Left ventricle myocardium inferior (tissue), 1 donor: Measurements from ENCODE around the gene USP36. TPM values are rescaled to one million over a fixed set of nuclear protein-coding genes. Genes with fewer than 3 reads are reported as not detected.
A peak's percentile ranks its signal among the peaks of the same experiment; 100 is the strongest.

ENCODE experiments used
- DNase-seq: peaks from one replicate; pipeline ENCODE4 v3.0.0-alpha.2; 2020
- H3K27ac ChIP-seq: fragments of 200-600 bp; replicated peaks from 2 replicates; pipeline ENCODE4 v1.8.0; 2021
- H3K27me3 ChIP-seq: fragments of 200-600 bp; 2 replicates; pipeline ENCODE4 v1.8.0; 2021; ENCODE audit warnings: low read depth
- H3K36me3 ChIP-seq: fragments of 200-600 bp; 2 replicates; pipeline ENCODE4 v1.8.0; 2021
- H3K4me1 ChIP-seq: fragments of 200-600 bp; 2 replicates; pipeline ENCODE4 v1.8.0; 2021
- H3K4me3 ChIP-seq: fragments of 200-600 bp; 2 replicates; pipeline ENCODE4 v1.8.0; 2021; ENCODE audit warnings: mild to moderate bottlenecking, moderate library complexity
- H3K9me3 ChIP-seq: fragments of 200-600 bp; replicated peaks from 2 replicates; pipeline ENCODE4 v1.8.0; 2021
- CTCF ChIP-seq: fragments of 200-600 bp; IDR thresholded peaks from 2 replicates; pipeline ENCODE4 v1.8.0; 2021; ENCODE audit warnings: antibody characterized with exemption, mild to moderate bottlenecking, borderline replicate concordance
- intact Hi-C: fragments of 100-400 bp; cut with micrococcal nuclease; formaldehyde crosslinking; loops from one replicate; pipeline ENCODE4 v1.11.0; 2022
- total RNA-seq: library from RNA; stranded (reverse); fragmentation: NEBNext Ultra II Directional; extraction: Animal tissue kit (Norgen Biotek cat#: 25700); gene quantifications from one replicate; pipeline ENCODE4 v1.2.1, GENCODE V29; 2021
- donor health status: DM: no; HTN: yes; CAD: no; lungs with severe emphysema.

Gene USP36
- total RNA-seq, 1 donor from 2014 or later, result 19.4 TPM

GRCh38 chr17:78767806-78768205, 72.8 kb downstream of the USP36 start:
- no peak overlapping the region for H3K4me3 ChIP-seq
- DNase-seq, result no peak
- peak overlapping the region; percentile 10 for H3K27ac ChIP-seq
- no peaks in the 10 kb centered on the region for H3K9me3 ChIP-seq
- no peaks in the 10 kb centered on the region for H3K36me3 ChIP-seq
- H3K27me3 ChIP-seq, result no peaks in the 10 kb centered on the region
- H3K4me1 ChIP-seq, result peaks cover 81% of the 10 kb centered on the region
- intact Hi-C loops, result no loop called here
- no peak for TF ChIP-seq CTCF

- no peak for DNase-seq
- no peaks in the 10 kb centered on the region for H3K36me3 ChIP-seq
- H3K27ac ChIP-seq, result no peak overlapping the region
- no peak overlapping the region for H3K4me3 ChIP-seq
- intact Hi-C loops, result no loop called here
- TF ChIP-seq CTCF, result no peak
- no peaks in the 10 kb centered on the region for H3K27me3 ChIP-seq
- H3K4me1 ChIP-seq, result peaks cover 81% of the 10 kb centered on the region
- no peaks in the 10 kb centered on the region for H3K9me3 ChIP-seq
These were observed 73.8 kb downstream of the USP36 start for GRCh38 chr17:78766743-78767294.

GRCh38 chr17:78766225-78766624, 74.4 kb downstream of the USP36 start:
- H3K4me1 ChIP-seq, result peaks cover 79% of the 10 kb centered on the region
- DNase-seq, result no peak
- no peak overlapping the region for H3K27ac ChIP-seq
- no peak for TF ChIP-seq CTCF
- no peak overlapping the region for H3K4me3 ChIP-seq
- no peaks in the 10 kb centered on the region for H3K36me3 ChIP-seq
- no peaks in the 10 kb centered on the region for H3K9me3 ChIP-seq
- no peaks in the 10 kb centered on the region for H3K27me3 ChIP-seq
- intact Hi-C loops, result no loop called here

- intact Hi-C loops, result no loop called here
- H3K4me1 ChIP-seq, result peaks cover 83% of the 10 kb centered on the region
- TF ChIP-seq CTCF, result no peak
- no peaks in the 10 kb centered on the region for H3K27me3 ChIP-seq
- H3K27ac ChIP-seq, result no peak overlapping the region
- H3K4me3 ChIP-seq, result no peak overlapping the region
- no peaks in the 10 kb centered on the region for H3K36me3 ChIP-seq
- H3K9me3 ChIP-seq, result no peaks in the 10 kb centered on the region
- no peak for DNase-seq
These were observed 74.8 kb downstream of the USP36 start for GRCh38 chr17:78765821-78766220.

- DNase-seq, result no peak
- Histone ChIP-seq H3K9me3 (no peaks in the 10 kb centered on the region), H3K27ac (no peak overlapping the region), H3K36me3 (no peaks in the 10 kb centered on the region), H3K4me1 (peaks cover 89% of the 10 kb centered on the region), H3K4me3 (no peak overlapping the region), H3K27me3 (no peaks in the 10 kb centered on the region)
- no peak for TF ChIP-seq CTCF
- intact Hi-C loops, result no loop called here
These were observed 75.7 kb downstream of the USP36 start for GRCh38 chr17:78764871-78765270.
